A549 (cell line): ENCODE measurements around the gene GPX3.

Experiments
- E2F6 ChIP-seq: IDR thresholded peaks from 2 replicates; pipeline ENCODE4 v1.6.1; 2012; ENCODE audit warnings: low read depth, borderline replicate concordance
- POLR2A ChIP-seq: IDR thresholded peaks from 2 replicates; pipeline ENCODE4 v1.6.1; 2012; ENCODE audit warnings: mild to moderate bottlenecking, low read length
- TF ChIP-seq, protein P1 (sequence below): fragments of >200 bp; sonication (Bioruptor Twin); formaldehyde crosslinking; IDR thresholded peaks from 3 replicates; pipeline ENCODE4 v1.5.1; 2016

GRCh38 chr5:151021746-151022145, 1.4 kb downstream of the GPX3 start:
- TF ChIP-seq, protein P1, sequence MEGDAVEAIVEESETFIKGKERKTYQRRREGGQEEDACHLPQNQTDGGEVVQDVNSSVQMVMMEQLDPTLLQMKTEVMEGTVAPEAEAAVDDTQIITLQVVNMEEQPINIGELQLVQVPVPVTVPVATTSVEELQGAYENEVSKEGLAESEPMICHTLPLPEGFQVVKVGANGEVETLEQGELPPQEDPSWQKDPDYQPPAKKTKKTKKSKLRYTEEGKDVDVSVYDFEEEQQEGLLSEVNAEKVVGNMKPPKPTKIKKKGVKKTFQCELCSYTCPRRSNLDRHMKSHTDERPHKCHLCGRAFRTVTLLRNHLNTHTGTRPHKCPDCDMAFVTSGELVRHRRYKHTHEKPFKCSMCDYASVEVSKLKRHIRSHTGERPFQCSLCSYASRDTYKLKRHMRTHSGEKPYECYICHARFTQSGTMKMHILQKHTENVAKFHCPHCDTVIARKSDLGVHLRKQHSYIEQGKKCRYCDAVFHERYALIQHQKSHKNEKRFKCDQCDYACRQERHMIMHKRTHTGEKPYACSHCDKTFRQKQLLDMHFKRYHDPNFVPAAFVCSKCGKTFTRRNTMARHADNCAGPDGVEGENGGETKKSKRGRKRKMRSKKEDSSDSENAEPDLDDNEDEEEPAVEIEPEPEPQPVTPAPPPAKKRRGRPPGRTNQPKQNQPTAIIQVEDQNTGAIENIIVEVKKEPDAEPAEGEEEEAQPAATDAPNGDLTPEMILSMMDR = no peak
- TF ChIP-seq POLR2A = no peak
- TF ChIP-seq E2F6 = no peak
